ENCODE results near the gene PARN. TPM values are rescaled to one million over a fixed set of nuclear protein-coding genes. Genes with fewer than 3 reads are reported as not detected.
"Not testable (repeated sequence)": the region's sequence is repeated elsewhere in the genome, so short reads cannot be mapped to it uniquely, and the experiment has no call there.

Gene PARN
- total and polyA plus RNA-seq, 2 of the 8 experiments (the other 6 are each of a cell fraction or from before 2014, with no cell fraction given), result 24.5 to 44.6 TPM

GRCh38 chr16:14403001-14403389, 227.1 kb downstream of the PARN start:
- H3K4me3 ChIP-seq (ENCODE audit: extremely low read depth in 1 of 4, insufficient read depth in 2 of 4, low read depth in 3 of 4, low read length in 4 of 4); H4K8ac ChIP-seq (ENCODE audit: extremely low read depth, insufficient read depth, low read length); H2BK15ac ChIP-seq (ENCODE audit: low read length); DNase-seq (ENCODE audit: low read depth in 1 of 2, low spot score in 2 of 2); H2BK5ac ChIP-seq (ENCODE audit: low read depth, low read length); H3K23ac ChIP-seq (ENCODE audit: insufficient read length); POLR2A ChIA-PET (ENCODE audit: partially characterized antibody); H3K56ac ChIP-seq (replicated peaks; ENCODE audit: insufficient read length, low read depth, low read length); H4K91ac ChIP-seq (replicated peaks; ENCODE audit: insufficient read length, low read length); H3K4me1 ChIP-seq (replicated peaks in 1 of 4; ENCODE audit: control insufficient read depth in 3 of 4, insufficient read depth in 4 of 4, low read length in 3 of 4); H3K14ac ChIP-seq (ENCODE audit: insufficient read length); FAIRE-seq; H4K5ac ChIP-seq (ENCODE audit: insufficient read length, low read depth, low read length); H3K4me2 ChIP-seq (ENCODE audit: insufficient read depth in 1 of 2, low read depth in 2 of 2, low read length in 2 of 2); H2AFZ ChIP-seq (ENCODE audit: low read length); H4K20me1 ChIP-seq (replicated peaks in 1 of 2; ENCODE audit: control insufficient read depth in 1 of 2, insufficient read depth in 2 of 2, low read length in 2 of 2); H3K18ac ChIP-seq (ENCODE audit: extremely low read depth, low read length); H2BK12ac ChIP-seq (ENCODE audit: low read depth, low read length); H3K79me2 ChIP-seq (ENCODE audit: control insufficient read depth in 1 of 2, insufficient read depth in 2 of 2, low read length in 2 of 2); H2BK120ac ChIP-seq (replicated peaks; ENCODE audit: low read depth, low read length); H3K9me3 ChIP-seq (ENCODE audit: insufficient read depth in 2 of 2, low read depth in 1 of 2, low read length in 1 of 2); H3K79me1 ChIP-seq (ENCODE audit: low read depth, low read length); H2BK20ac ChIP-seq (ENCODE audit: low read length); H2AK5ac ChIP-seq (ENCODE audit: low read depth, low read length); H3K36me3 ChIP-seq (ENCODE audit: control insufficient read depth in 2 of 4, insufficient read depth in 4 of 4, low read length in 3 of 4); H3K23me2 ChIP-seq (ENCODE audit: low read depth, low read length); H3K9ac ChIP-seq (replicated peaks in 1 of 4; ENCODE audit: extremely low read depth in 1 of 4, low read depth in 3 of 4, low read length in 3 of 4); H3K4ac ChIP-seq (replicated peaks; ENCODE audit: insufficient read length, low read depth, low read length); H3K27me3 ChIP-seq (replicated peaks in 1 of 4; ENCODE audit: control insufficient read depth in 3 of 4, extremely low read depth in 1 of 4, insufficient read depth in 3 of 4, low read length in 3 of 4); H3K27ac ChIP-seq (ENCODE audit: low read depth, low read length): not testable (repeated sequence)
- CTCF ChIA-PET (ENCODE audit: partially characterized antibody), result interaction anchor here (1.6 kb wide), 1 partner anchor 126 kb away, joined by 4 read pairs; no protein-coding TSS in a partner anchor
- 72% methylated on average over 8 of the region's 8 CpGs; no CpG with 5 or more reads in 1 of the 2 experiments for WGBS, 2 experiments (ENCODE audit: extremely low coverage in 1 of 2, insufficient coverage in 1 of 2, insufficient read length in 1 of 2, insufficient replicate concordance in 2 of 2, low coverage in 1 of 2, low lambda C conversion rate in 2 of 2, missing lambda C conversion rate in 1 of 2)
